Testis (tissue), 2 donors: ENCODE data around the gene GPATCH1.

Source experiments
- POLR2A ChIP-seq: fragments of 450-650 bp; IDR thresholded peaks from one replicate; pipeline ENCODE4 v1.6.1; 2017; ENCODE audit warnings: antibody characterized with exemption, mild to moderate bottlenecking, moderate library complexity
- TF ChIP-seq, protein P1 (sequence below), 3 experiments: fragments of 450-650 bp in 2 of 3; fragments of 200-600 bp in 1 of 3; sonication (generic) in 1 of 3; IDR thresholded peaks; one replicate each; pipeline ENCODE4 v1.5.1; 2016 to 2019; ENCODE audit warnings: antibody characterized with exemption in 3 of 3, mild to moderate bottlenecking in 2 of 3, moderate library complexity in 1 of 3

DNA sequence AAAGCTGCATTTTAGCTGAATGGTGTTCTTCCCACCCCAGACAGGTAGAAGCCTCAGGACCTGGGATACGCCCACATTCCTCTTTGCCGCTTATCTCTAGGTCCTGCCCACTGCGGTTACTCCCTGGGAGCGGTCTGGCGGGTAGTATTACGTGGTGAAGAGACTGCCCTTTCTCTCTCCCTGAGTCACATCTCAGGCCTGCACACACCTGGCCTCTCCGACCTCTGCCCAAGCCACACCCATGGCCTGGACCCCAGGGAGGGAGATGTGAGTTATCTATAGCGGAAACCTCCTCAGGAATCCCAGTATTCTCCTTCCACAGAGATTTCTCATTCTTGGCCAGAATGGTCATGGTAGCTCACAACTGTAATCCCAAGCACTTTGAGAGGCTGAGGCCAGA lies 33.6 kb upstream of the GPATCH1 start:
- no peak for TF ChIP-seq POLR2A
- TF ChIP-seq, protein P1, sequence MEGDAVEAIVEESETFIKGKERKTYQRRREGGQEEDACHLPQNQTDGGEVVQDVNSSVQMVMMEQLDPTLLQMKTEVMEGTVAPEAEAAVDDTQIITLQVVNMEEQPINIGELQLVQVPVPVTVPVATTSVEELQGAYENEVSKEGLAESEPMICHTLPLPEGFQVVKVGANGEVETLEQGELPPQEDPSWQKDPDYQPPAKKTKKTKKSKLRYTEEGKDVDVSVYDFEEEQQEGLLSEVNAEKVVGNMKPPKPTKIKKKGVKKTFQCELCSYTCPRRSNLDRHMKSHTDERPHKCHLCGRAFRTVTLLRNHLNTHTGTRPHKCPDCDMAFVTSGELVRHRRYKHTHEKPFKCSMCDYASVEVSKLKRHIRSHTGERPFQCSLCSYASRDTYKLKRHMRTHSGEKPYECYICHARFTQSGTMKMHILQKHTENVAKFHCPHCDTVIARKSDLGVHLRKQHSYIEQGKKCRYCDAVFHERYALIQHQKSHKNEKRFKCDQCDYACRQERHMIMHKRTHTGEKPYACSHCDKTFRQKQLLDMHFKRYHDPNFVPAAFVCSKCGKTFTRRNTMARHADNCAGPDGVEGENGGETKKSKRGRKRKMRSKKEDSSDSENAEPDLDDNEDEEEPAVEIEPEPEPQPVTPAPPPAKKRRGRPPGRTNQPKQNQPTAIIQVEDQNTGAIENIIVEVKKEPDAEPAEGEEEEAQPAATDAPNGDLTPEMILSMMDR (IDR thresholded peaks at IDR 0.05): no peak
